ENCODE results near the gene AGBL5.

GRCh38 chr2:27038012-27038411 lies 13.5 kb upstream of the AGBL5 start:
- no peak for TF ChIP-seq POLR2A (IDR thresholded peaks at IDR 0.05; ENCODE audit: low read length)
- no peak for TF ChIP-seq GATA1 (IDR thresholded peaks at IDR 0.05; ENCODE audit: low read depth, low read length)
